AG04450 (cell line): Measurements from ENCODE around the gene DHX34. TPM values are rescaled to one million over a fixed set of nuclear protein-coding genes. Genes with fewer than 3 reads are reported as not detected.

Experiments used
- CTCF ChIA-PET: fragments of 300-600, 350-600 bp; formaldehyde crosslinking; extraction: SDS; loops from one replicate; lab custom pipeline; 2022; ENCODE audit warnings: antibody characterized with exemption, inconsistent platforms; lab: Charles Lee
- POLR2A ChIA-PET: fragments of 350-600 bp; formaldehyde crosslinking; extraction: SDS; loops from one replicate; lab custom pipeline; 2021; ENCODE audit warnings: antibody characterized with exemption, inconsistent platforms; lab: Yijun Ruan, JAX
- DNase-seq: peaks from one replicate; pipeline ENCODE4 v3.0.0-alpha.2; 2011; ENCODE audit warnings: low read depth, low spot score
- H3K27ac ChIP-seq: one replicate; pipeline ENCODE4 v1.5.1; 2012; ENCODE audit warnings: low read depth, low read length, control low read depth
- H3K27me3 ChIP-seq: one replicate; pipeline ENCODE4 v1.6.0; 2012; ENCODE audit warnings: low read length; ENCODE audit not compliant: control insufficient read depth, insufficient read depth
- H3K4me3 ChIP-seq: 2 replicates; pipeline ENCODE4 v1.5.1; 2011; ENCODE audit warnings: mild to moderate bottlenecking, low read depth, low read length, control low read depth
- H3K9me3 ChIP-seq: 2 replicates; pipeline ENCODE4 v1.5.1; 2012; ENCODE audit warnings: low read length; ENCODE audit not compliant: control insufficient read depth, insufficient read depth
- polyA plus RNA-seq: library from polyadenylated mRNA; depleted of rRNA; stranded (reverse); fragments of >200 nt; gene quantifications from 2 replicates; pipeline ENCODE4 v1.2.3, GENCODE V29; 2011
- TF ChIP-seq, protein P1 (sequence below): IDR thresholded peaks from 2 replicates; pipeline ENCODE4 v1.5.1; 2011; ENCODE audit warnings: low read depth, low read length, control low read depth, inconsistent platforms

The DHX34 gene
- polyA plus RNA-seq, 1 experiment: 4.2 TPM

DNA sequence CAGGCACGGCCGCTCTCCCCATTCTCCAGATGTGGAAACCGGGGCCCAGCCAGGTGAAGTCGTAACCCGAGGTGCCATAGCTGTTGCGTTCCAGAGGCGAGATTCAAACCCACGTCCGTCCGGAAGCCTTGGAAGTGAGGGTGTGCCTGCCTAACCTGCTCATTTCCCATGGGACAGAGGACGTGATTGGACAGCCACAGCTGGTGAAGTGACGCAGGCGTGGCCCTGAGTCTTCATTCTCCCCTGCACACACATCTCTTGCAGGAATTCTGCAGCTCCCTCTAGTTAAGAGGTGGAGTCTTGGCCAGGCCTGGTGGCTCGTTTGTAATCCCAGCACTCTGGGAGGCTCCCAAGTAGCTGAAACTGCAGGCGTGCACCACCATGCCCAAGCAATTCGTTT is 53.4 kb downstream of the DHX34 start:
- TF ChIP-seq, protein P1, sequence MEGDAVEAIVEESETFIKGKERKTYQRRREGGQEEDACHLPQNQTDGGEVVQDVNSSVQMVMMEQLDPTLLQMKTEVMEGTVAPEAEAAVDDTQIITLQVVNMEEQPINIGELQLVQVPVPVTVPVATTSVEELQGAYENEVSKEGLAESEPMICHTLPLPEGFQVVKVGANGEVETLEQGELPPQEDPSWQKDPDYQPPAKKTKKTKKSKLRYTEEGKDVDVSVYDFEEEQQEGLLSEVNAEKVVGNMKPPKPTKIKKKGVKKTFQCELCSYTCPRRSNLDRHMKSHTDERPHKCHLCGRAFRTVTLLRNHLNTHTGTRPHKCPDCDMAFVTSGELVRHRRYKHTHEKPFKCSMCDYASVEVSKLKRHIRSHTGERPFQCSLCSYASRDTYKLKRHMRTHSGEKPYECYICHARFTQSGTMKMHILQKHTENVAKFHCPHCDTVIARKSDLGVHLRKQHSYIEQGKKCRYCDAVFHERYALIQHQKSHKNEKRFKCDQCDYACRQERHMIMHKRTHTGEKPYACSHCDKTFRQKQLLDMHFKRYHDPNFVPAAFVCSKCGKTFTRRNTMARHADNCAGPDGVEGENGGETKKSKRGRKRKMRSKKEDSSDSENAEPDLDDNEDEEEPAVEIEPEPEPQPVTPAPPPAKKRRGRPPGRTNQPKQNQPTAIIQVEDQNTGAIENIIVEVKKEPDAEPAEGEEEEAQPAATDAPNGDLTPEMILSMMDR: no peak
- H3K27ac ChIP-seq: no peak overlapping the region
- H3K27me3 ChIP-seq: peaks cover 13% of the 10 kb centered on the region
- H3K4me3 ChIP-seq: no peak overlapping the region
- ChIA-PET CTCF (interaction anchor here (1.5 kb wide), 1 partner anchor 11 kb away, joined by 5 read pairs; no protein-coding TSS in a partner anchor), POLR2A (no interaction called here)
- DNase-seq: no peak
- H3K9me3 ChIP-seq: peaks cover 2% of the 10 kb centered on the region; the same call in 1 of the 2 replicates

DNA sequence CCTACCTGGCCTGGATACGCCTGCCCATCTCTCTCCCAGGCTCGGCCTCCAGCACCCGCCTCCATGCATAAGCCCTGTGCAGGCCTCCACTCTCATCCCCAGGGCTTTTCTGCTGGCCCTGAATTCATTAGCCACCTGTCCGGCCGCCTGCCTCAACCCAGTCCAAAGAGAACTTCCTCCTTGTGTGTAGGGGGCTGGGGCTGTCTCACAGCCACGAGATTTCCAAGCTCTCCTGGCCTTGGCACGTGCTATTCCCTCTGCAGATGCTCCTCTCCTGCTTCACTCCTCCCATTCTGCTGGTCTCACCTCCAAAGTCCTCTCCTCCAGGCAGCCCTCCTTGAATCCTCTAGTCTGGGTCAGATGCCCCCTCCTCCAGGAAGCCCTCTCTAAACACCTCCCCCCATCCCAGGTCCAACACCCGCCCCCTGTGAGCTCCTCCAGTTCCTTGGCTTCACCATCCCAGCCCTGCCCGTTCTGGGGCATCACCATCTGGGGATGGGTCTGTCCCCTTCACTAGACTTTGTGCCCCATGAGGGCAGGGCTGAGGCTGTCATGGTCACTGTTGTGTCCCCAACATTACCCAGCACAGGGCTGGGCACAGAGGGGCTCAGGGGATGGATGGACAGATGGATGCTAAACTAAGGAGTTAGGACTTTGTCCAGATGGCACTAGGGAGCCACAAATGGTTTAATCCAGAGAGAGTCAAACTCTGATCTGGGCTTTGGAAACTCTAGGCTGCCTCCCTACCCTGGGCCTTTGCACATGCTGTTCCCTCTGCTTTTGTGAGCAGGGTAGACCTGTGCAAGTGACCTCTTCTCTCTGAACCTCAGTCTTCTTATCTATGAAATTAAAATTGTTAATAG is 55.5 kb downstream of the DHX34 start:
- TF ChIP-seq, protein P1: no peak
- ChIA-PET CTCF (interaction anchor here (1.3 kb wide), 1 partner anchor 13 kb away, joined by 6 read pairs; no protein-coding TSS in a partner anchor), POLR2A (no interaction called here)
- DNase-seq: no peak
- Histone ChIP-seq H3K27ac (no peak overlapping the region), H3K9me3 (peaks cover 8% of the 10 kb centered on the region; the same call in 1 of the 2 replicates), H3K27me3 (no peaks in the 10 kb centered on the region), H3K4me3 (no peak overlapping the region)

DNA sequence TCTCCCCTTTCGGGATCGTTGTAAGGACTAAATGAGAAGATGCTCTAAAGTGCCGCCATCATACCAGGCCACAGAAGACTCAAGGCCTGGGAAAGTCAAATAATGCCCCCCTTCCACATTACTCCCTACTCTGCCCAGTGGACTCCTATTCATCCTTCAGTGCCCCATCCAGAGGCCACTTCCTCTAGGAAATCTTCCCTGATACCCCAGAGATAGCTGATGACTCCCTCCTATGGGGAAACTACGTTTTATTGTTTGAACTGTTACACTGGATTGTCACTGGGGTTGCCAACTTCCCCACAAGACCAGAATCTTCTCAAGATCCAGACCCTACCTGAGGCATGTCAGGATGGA is 56.1 kb downstream of the DHX34 start:
- Histone ChIP-seq H3K9me3 (peaks cover 8% of the 10 kb centered on the region; the same call in 1 of the 2 replicates), H3K27me3 (no peaks in the 10 kb centered on the region), H3K4me3 (no peak overlapping the region), H3K27ac (no peak overlapping the region)
- CTCF ChIA-PET: interaction anchor here (1.3 kb wide), 1 partner anchor 13 kb away, joined by 6 read pairs; no protein-coding TSS in a partner anchor
- POLR2A ChIA-PET: no interaction called here
- DNase-seq: no peak
- TF ChIP-seq, protein P1: no peak

DNA sequence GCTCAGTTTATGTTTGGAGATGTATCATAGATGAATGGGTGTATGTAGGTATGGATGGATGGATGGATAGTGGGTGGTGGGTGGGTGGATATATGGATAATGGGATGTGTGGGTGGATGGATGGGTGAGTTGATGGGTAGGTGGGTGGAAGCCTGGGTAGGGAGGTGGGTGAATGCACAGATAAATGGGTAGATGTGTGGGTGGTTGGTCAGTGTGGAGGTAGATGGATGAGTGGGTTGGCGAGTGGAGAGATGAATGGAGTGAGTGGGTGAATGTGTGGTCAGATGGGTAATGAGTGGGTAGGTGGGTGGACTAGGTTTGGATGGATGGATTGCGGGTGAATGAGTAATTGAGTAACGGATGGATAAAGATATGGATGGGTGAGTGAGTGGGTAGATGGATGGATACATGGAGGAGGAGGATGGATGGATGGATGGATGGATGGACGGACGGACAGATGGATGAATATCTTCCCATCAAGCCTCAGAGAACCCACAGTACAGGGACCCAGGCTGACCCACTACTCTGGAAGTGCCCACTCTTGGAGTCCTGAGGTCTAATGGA is 56.8 kb downstream of the DHX34 start:
- H3K9me3 ChIP-seq: peaks cover 8% of the 10 kb centered on the region; the same call in 1 of the 2 replicates
- no peak overlapping the region for H3K4me3 ChIP-seq
- CTCF ChIA-PET: interaction anchor here (1.3 kb wide), 1 partner anchor 14 kb away, joined by 6 read pairs; no protein-coding TSS in a partner anchor
- no peak overlapping the region for H3K27ac ChIP-seq
- TF ChIP-seq, protein P1: no peak
- no peak for DNase-seq
- no peaks in the 10 kb centered on the region for H3K27me3 ChIP-seq
- POLR2A ChIA-PET: no interaction called here
